Tibial nerve (tissue), 4 donors: Measurements from ENCODE around the gene CNTNAP5. TPM values are rescaled to one million over a fixed set of nuclear protein-coding genes. Genes with fewer than 3 reads are reported as not detected.

Experiments used
- DNase-seq, 2 donors: peaks; one replicate each; pipeline ENCODE4 v3.0.0-alpha.2; 2019; ENCODE audit warnings: low spot score in 2 of 2
- H3K27ac ChIP-seq, 4 donors: fragments of 200-600 bp; sonication (generic) in 3 of 4; one replicate each; pipeline ENCODE4 v1.5.1; 2017 to 2019; ENCODE audit warnings: mild to moderate bottlenecking in 1 of 4
- H3K27me3 ChIP-seq, 2 donors: fragments of 200-600 bp; sonication (generic) in 1 of 2; one replicate each; pipeline versions ENCODE4 v1.5.1 to v1.6.0; 2017 to 2019
- H3K36me3 ChIP-seq, 3 donors: fragments of 200-600 bp; sonication (generic); one replicate each; pipeline ENCODE4 v1.5.1; 2018 to 2019
- H3K4me1 ChIP-seq, 4 donors: fragments of 200-600 bp; sonication (generic) in 3 of 4; one replicate each; pipeline ENCODE4 v1.5.1; 2017 to 2019
- H3K4me3 ChIP-seq, 4 donors: fragments of 200-600 bp; sonication (generic) in 3 of 4; one replicate each; pipeline ENCODE4 v1.5.1; 2017 to 2019; ENCODE audit warnings: mild to moderate bottlenecking in 1 of 4, moderate library complexity in 1 of 4
- H3K9me3 ChIP-seq, 4 donors: fragments of 200-600 bp; sonication (generic) in 3 of 4; one replicate each; pipeline ENCODE4 v1.5.1; 2017 to 2019
- CTCF ChIP-seq, 5 experiments: fragments of 200-600 bp in 3 of 5; fragments of 450-650 bp in 2 of 5; sonication (generic) in 3 of 5; IDR thresholded peaks; one replicate each; pipeline ENCODE4 v1.5.1; 2016 to 2019; ENCODE audit warnings: antibody characterized with exemption in 5 of 5, mild to moderate bottlenecking in 3 of 5, moderate library complexity in 2 of 5
- EP300 ChIP-seq, 2 donors: sonication (generic); formaldehyde crosslinking; IDR thresholded peaks; one replicate each; pipeline ENCODE4 v1.6.1; 2017; ENCODE audit warnings: antibody characterized with exemption in 2 of 2, mild to moderate bottlenecking in 1 of 2
- POLR2A ChIP-seq, 2 donors: fragments of 450-650 bp; IDR thresholded peaks; one replicate each; pipeline ENCODE4 v1.6.1; 2017; ENCODE audit warnings: antibody characterized with exemption in 2 of 2, mild to moderate bottlenecking in 2 of 2, moderate library complexity in 2 of 2
- WGBS, 2 donors: methylation state at CpG; one replicate each; pipeline ENCODE4 v1.1.5; 2018; 5-methylcytosine and 5-hydroxymethylcytosine counted together
- total RNA-seq, 4 donors: library from RNA; depleted of rRNA; stranded (reverse); fragments of >200 nt; gene quantifications; one replicate each; pipeline ENCODE4 v1.1.0, GENCODE V29; 2016

CNTNAP5 gene
- total RNA-seq, 4 donors from 2014 or later = under 0.01 to 0.22 TPM; not detected in 2

GRCh38 chr2:124281541-124281940, 256.5 kb downstream of the CNTNAP5 start:
- no peak overlapping the region for H3K4me3 ChIP-seq
- peak; percentile 15 to 38 for DNase-seq

GRCh38 chr2:124283096-124283495, 258.0 kb downstream of the CNTNAP5 start:
- no peaks in the 10 kb centered on the region for H3K36me3 ChIP-seq
- DNase-seq = no peak
- H3K27me3 ChIP-seq = no peaks in the 10 kb centered on the region
- TF ChIP-seq CTCF (IDR thresholded peaks at IDR 0.05) (no peak), EP300 (IDR thresholded peaks at IDR 0.05) (no peak), POLR2A (IDR thresholded peaks at IDR 0.05) (no peak)
- H3K9me3 ChIP-seq = peaks cover 0 to 10% (median 0%) of the 10 kb centered on the region in 4 donors
- no peak overlapping the region for H3K27ac ChIP-seq
- no peaks in the 10 kb centered on the region for H3K4me1 ChIP-seq
- no peak overlapping the region for H3K4me3 ChIP-seq

More at GRCh38 chr2:124281541-124281940, 256.5 kb downstream of the CNTNAP5 start:
- Histone ChIP-seq H3K4me1 (no peaks in the 10 kb centered on the region), H3K27ac (no peak overlapping the region), H3K27me3 (no peaks in the 10 kb centered on the region), H3K36me3 (no peaks in the 10 kb centered on the region), H3K9me3 (peaks cover 0 to 10% (median 0%) of the 10 kb centered on the region in 4 donors)
- TF ChIP-seq POLR2A (IDR thresholded peaks at IDR 0.05) (no peak), EP300 (IDR thresholded peaks at IDR 0.05) (no peak), CTCF (IDR thresholded peaks at IDR 0.05) (no peak)
- 54% methylated on average over 10 of the region's 10 CpGs for WGBS, 2 donors

- TF ChIP-seq CTCF (IDR thresholded peaks at IDR 0.05) (no peak), POLR2A (IDR thresholded peaks at IDR 0.05) (no peak), EP300 (IDR thresholded peaks at IDR 0.05) (no peak)
Observed at GRCh38 chr2:124286089-124286783, 261.1 kb downstream of the CNTNAP5 start.

GRCh38 chr2:124289060-124289459, 264.0 kb downstream of the CNTNAP5 start:
- no peak overlapping the region for H3K27ac ChIP-seq
- H3K36me3 ChIP-seq = no peaks in the 10 kb centered on the region
- H3K4me3 ChIP-seq = no peak overlapping the region
- no peaks in the 10 kb centered on the region for H3K4me1 ChIP-seq
- H3K27me3 ChIP-seq = no peaks in the 10 kb centered on the region
- TF ChIP-seq EP300 (IDR thresholded peaks at IDR 0.05) (no peak), CTCF (IDR thresholded peaks at IDR 0.05) (no peak)
- WGBS, 2 donors = 40 to 58% methylated on average over 1 of the region's 1 CpG
- H3K9me3 ChIP-seq = peaks cover 0 to 2% (median 0%) of the 10 kb centered on the region in 4 donors
- DNase-seq = no peak

More at GRCh38 chr2:124286089-124286783, 261.1 kb downstream of the CNTNAP5 start:
- peaks cover 0 to 10% (median 0%) of the 10 kb centered on the region in 4 donors for H3K9me3 ChIP-seq
- H3K36me3 ChIP-seq = no peaks in the 10 kb centered on the region
- no peak overlapping the region for H3K4me3 ChIP-seq
- DNase-seq = no peak
- H3K4me1 ChIP-seq = no peaks in the 10 kb centered on the region
- H3K27me3 ChIP-seq = no peaks in the 10 kb centered on the region
- 81 to 85% methylated on average over 7 of the region's 7 CpGs for WGBS, 2 donors
- no peak overlapping the region for H3K27ac ChIP-seq

- H3K27ac ChIP-seq = no peak overlapping the region
- no peaks in the 10 kb centered on the region for H3K9me3 ChIP-seq
- no peaks in the 10 kb centered on the region for H3K36me3 ChIP-seq
- no peaks in the 10 kb centered on the region for H3K4me1 ChIP-seq
- H3K4me3 ChIP-seq = no peak overlapping the region
- TF ChIP-seq POLR2A (IDR thresholded peaks at IDR 0.05) = no peak
- no peak for TF ChIP-seq CTCF (IDR thresholded peaks at IDR 0.05)
- no peak for TF ChIP-seq EP300 (IDR thresholded peaks at IDR 0.05)
- no peak for DNase-seq
- H3K27me3 ChIP-seq = no peaks in the 10 kb centered on the region
- WGBS, 2 donors = 77 to 85% methylated on average over 1 of the region's 1 CpG
Observed at GRCh38 chr2:124289615-124290014, 264.5 kb downstream of the CNTNAP5 start.
